Measurements from ENCODE around the gene KRT2.

KRT2 gene

DNA sequence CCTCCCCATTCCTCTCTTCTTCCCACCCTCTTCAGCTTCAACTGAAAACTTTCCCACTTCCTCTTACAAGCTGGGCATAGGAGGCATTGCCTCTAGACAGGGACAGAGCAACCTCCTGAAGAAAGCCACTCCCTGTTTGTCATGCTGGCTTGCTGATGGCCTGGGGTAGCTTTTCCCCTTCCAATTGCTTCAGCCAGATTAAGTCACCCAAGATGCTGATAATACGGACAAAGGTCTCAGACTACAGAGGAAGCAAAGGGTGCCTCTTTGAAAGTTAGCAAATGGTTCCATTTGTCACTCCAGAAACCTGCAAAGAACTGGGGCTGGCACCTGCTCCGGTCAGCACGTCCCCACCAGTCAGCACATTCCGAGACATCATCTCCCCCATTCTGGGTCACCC, 6.0 kb downstream of the KRT2 start:
- no peak overlapping the region for H3K27ac ChIP-seq
- no peak for DNase-seq (ENCODE audit: low read depth, low spot score)

GRCh38 chr12:52645120-52645761, 6.8 kb downstream of the KRT2 start:
- H3K27ac ChIP-seq, result no peak overlapping the region
- DNase-seq (ENCODE audit: low read depth, low spot score), result no peak

DNA sequence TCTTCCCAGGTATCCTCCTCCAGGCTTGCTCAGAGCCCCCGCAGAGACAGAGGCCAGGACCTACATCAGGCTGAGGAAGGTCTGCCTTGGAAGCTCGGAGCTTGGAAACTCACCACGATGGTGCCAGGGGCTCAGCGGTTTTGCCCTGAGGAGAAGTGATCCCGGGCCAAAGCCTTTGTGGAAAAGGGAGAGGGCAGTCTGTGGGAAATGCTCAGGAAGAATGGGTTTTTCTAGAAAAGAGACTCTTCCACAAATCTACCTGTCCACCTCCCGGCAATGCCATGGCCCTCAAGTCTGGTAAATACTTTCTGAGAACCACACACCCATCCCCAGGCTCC, 8.0 kb downstream of the KRT2 start:
- DNase-seq (ENCODE audit: low read depth, low spot score), result no peak
- H3K27ac ChIP-seq, result no peak overlapping the region

DNA sequence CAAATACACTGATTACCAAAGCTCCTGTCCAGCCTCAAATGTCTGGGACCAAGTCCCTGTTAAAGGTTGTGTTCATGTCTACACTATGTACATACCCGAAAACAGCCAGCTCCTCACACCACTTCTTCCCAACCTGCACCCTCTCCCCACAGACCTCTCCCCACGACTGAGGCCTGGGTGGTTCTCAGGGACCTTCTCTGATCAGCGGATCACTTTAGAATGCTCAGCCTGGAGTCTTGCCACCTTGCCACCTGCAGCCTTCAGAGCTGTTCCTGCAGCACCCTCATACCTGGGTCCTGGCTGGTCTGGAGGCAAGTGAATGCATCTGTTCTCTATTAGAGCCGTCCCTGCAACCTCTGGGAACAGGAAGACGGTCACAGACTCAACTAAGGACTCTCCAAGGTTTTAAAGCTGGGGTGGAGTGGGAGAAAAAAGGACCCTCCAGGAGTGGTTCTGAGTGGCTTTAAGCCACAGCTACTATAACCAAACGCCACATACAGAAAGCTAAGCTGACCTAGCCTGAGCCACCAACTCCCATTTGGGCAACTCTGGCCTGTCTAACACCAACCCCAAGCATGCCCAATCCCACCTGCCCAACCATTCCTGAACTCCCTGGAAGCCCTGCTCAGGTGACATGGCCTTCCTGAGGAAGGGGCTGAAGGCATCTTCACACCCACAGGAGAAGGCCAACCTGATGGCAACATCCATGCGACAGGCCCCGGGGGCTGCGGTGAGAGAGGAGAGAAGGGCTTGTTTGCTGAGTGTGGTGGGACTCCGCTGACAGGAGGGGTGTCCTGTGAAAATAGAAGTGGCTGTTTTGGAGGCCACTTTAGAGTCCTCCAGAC, 8.6 kb downstream of the KRT2 start:
- H3K27ac ChIP-seq, result no peak overlapping the region

DNA sequence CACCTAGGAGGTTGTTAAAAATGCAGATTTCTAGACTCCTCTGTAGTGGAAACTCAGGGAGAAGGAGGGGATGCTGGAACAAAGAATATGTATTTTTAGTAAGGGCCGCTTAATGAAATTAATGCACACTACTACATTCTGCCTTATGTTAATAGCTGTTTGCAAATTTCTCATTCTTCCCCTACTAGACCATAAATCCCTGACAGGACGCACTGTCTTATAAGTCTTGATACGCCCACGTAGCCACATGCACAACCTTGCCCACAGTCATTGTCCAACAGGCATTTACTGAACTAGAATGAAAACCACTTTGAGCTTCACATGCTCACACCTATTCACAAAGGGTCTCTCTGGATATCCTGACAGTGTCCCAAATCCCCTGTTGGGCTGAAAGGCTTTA, 10.5 kb downstream of the KRT2 start:
- no peak overlapping the region for H3K27ac ChIP-seq
- no peak for DNase-seq (ENCODE audit: low read depth, low spot score)

More for the DNA sequence above, 8.6 kb downstream of the KRT2 start:
- no peak for DNase-seq (ENCODE audit: low read depth, low spot score)

GRCh38 chr12:52637299-52637698, 14.7 kb downstream of the KRT2 start:
- H3K27ac ChIP-seq, result no peak overlapping the region
- DNase-seq (ENCODE audit: low read depth, low spot score), result no peak

DNA sequence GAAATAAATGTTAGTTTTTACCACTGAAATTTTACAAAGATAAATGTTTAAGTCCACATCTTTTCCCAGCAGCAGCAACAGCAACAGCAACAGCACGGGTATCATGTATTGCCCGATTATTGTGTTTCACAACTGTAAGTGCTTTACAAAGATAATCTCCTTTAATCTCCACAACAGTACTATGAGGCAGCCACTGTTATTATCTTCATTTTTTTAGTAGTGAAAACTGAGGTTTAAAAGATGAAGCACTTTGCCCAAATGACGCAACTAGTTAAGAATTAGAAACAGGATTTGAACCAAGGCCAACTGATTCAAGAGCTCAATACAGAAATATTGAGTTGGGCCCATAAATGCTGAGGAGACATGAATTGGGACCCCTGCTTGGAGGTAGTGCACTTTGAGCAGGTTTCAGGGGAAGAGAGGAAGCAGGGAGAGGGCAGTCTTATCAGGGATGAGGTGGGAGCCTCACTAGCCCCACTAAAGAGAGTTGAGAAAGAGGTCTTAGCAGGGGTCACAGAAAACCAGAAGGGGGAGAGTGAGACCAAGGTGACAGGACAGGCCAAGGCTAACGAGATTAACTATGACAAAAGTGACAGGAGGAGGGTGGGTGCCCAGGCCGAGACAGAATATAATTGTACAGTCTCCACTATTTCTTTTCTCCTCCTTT, 15.3 kb downstream of the KRT2 start:
- H3K27ac ChIP-seq, result no peak overlapping the region
- DNase-seq (ENCODE audit: low read depth, low spot score), result no peak

DNA sequence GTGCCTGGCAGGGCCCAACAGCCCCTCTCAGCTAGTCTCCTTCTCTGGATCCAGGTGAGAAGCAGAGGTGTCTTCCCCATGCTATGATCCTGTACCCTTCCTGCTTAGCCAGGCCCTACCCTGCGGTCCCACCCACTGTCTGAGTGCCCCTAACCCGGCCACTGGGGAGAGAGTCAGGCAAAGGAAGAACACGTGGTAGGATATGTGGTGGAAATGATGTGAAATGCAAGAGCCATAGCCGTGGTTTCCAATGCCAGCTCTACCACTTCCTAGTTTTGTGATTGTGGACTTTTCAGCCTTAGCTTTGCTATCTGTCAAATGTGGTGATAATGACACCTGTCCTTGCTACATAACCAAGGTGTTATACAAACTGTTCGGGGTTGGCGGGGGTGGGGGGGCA, 15.8 kb downstream of the KRT2 start:
- DNase-seq (ENCODE audit: low read depth, low spot score), result no peak

GRCh38 chr12:52634266-52635056, 17.6 kb downstream of the KRT2 start:
- H3K27ac ChIP-seq, result no peak overlapping the region
- no peak for DNase-seq (ENCODE audit: low read depth, low spot score)

More for the DNA sequence above, 15.8 kb downstream of the KRT2 start:
- H3K27ac ChIP-seq, result no peak overlapping the region

- no peak for DNase-seq (ENCODE audit: low read depth, low spot score)
- no peak overlapping the region for H3K27ac ChIP-seq
Measured at GRCh38 chr12:52633383-52633782, 18.6 kb downstream of the KRT2 start.

DNA sequence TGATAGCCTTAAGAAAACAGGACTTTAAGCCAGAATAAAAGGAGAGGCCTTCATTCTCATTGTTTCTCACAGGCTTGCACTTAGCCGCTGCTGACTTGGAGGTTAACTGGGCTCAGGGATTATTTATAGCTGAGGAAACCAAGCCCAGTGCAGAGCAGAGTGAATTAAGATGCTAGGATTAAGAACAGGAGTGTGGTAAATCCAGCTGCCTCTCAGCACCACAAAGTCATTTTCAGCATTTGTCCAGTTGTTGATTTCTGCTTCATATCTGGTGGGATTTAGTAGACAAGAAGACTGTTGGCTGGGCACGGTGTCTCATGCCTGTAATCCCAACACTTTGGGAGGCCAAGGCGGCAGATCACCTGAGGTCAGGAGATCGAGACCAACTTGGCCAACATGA, 19.4 kb downstream of the KRT2 start:
- no peak overlapping the region for H3K27ac ChIP-seq
- no peak for DNase-seq (ENCODE audit: low read depth, low spot score)

DNA sequence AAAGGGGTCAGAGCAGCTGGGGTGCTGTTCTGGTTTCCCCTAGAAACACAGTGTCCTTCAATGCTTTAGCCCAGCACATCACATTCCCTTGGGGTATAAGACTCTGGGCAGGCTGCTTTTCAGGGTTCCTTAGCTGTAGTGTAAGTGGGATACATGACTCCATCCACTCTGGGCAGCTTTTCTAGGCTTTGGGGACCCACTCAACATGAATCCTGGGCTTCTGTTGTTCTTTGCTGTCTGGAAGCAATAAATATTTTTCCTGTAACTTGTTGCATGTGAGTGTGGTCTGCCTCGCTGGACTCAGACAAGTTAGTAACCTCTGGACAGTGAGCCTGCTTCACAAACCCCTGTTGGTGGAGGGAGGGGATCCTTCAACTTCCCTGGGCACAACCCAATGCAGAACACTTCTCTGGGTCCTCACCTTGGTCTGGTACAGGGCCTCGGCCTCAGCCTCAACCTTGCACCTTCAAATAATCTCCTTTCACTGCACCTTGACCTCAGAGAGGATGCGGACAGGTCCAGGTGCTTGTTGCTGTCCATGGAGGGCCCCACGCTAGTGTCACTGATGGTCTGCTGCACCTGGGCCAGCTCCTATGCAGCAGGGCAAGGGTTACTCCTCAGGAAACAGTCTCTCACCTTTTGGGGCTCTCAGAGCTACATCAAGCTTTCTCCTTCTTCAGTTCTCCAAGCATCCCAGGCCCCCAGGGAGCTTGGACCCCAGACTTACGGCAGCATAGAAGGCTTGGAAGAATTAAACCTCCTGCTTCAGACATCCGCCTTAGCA, 20.1 kb downstream of the KRT2 start:
- H3K27ac ChIP-seq, result no peak overlapping the region
- DNase-seq (ENCODE audit: low read depth, low spot score), result no peak

- H3K27ac ChIP-seq, result no peak overlapping the region
- no peak for DNase-seq (ENCODE audit: low read depth, low spot score)
Measured at GRCh38 chr12:52631264-52631663, 20.7 kb downstream of the KRT2 start.

GRCh38 chr12:52630599-52631200, 21.3 kb downstream of the KRT2 start:
- H3K27ac ChIP-seq, result no peak overlapping the region
- no peak for DNase-seq (ENCODE audit: low read depth, low spot score)

DNA sequence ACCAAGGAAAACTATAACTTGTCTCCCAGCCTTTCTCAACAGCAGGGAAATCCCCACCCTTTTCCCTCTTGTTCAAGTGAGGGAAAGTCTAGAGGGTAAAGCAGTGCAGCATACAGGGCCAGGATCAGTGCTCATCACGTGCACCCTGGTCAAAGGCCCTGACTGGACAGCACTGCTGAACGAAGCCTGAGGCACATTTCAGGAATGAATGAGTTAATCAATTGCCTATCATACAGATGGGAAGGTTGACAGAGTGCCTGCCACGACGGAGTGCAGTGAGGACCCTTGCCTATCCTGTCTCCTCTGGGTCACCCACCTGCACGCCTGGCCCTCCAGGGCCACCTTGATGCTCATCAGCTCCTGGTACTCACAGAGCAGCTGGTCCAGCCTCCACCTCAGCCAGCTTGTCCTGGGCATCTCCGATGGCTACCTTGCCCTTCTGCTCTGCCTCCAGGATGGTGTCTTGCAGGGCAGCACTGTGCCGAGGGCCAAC, 22.0 kb downstream of the KRT2 start:
- DNase-seq (ENCODE audit: low read depth, low spot score), result no peak
- no peak overlapping the region for H3K27ac ChIP-seq

GRCh38 chr12:52629281-52630007, 22.6 kb downstream of the KRT2 start:
- no peak for DNase-seq (ENCODE audit: low read depth, low spot score)
- no peak overlapping the region for H3K27ac ChIP-seq

GRCh38 chr12:52628841-52629240, 23.2 kb downstream of the KRT2 start:
- no peak overlapping the region for H3K27ac ChIP-seq
- DNase-seq (ENCODE audit: low read depth, low spot score), result no peak

- no peak for DNase-seq (ENCODE audit: low read depth, low spot score)
Measured at GRCh38 chr12:52628111-52628507, 23.9 kb downstream of the KRT2 start.

More at GRCh38 chr12:52628111-52628507, 23.9 kb downstream of the KRT2 start:
- H3K27ac ChIP-seq, result no peak overlapping the region

All from epithelial cell of prostate (primary cell).